Cardiac muscle cell (in vitro differentiated cells and primary cell): ENCODE measurements around the gene ATRIP. TPM values are rescaled to one million over a fixed set of nuclear protein-coding genes. Genes with fewer than 3 reads are reported as not detected.
A peak's percentile ranks its signal among the peaks of the same experiment; 100 is the strongest.
"Not testable (repeated sequence)": the region's sequence is repeated elsewhere in the genome, so short reads cannot be mapped to it uniquely, and the experiment has no call there.

Experiments used
- DNase-seq, 2 donors: peaks; one replicate each; pipeline versions ENCODE4 v3.0.0 to v3.0.0-alpha.2; 2010 to 2017; ENCODE audit warnings: low read depth in 1 of 2, low spot score in 1 of 2
- H3K27ac ChIP-seq: fragments of 200-600 bp; sonication (generic); 2 replicates; pipeline ENCODE4 v1.5.1; 2016
- H3K27me3 ChIP-seq: fragments of 200-600 bp; sonication (generic); 2 replicates; pipeline ENCODE4 v1.6.0; 2016; ENCODE audit warnings: control low read depth
- H3K36me3 ChIP-seq: fragments of 200-600 bp; sonication (generic); 2 replicates; pipeline ENCODE4 v1.5.1; 2016; ENCODE audit warnings: control low read depth
- H3K4me1 ChIP-seq: fragments of 200-600 bp; sonication (generic); 2 replicates; pipeline ENCODE4 v1.8.1; 2017; ENCODE audit warnings: low read depth, mild to moderate bottlenecking, mixed run types
- H3K4me3 ChIP-seq: fragments of 200-600 bp; sonication (generic); 2 replicates; pipeline ENCODE4 v1.5.1; 2016; ENCODE audit warnings: mild to moderate bottlenecking
- H3K9me3 ChIP-seq: fragments of 200-600 bp; sonication (generic); 2 replicates; pipeline ENCODE4 v1.5.1; 2017; ENCODE audit warnings: low read depth, mild to moderate bottlenecking, control low read depth
- CTCF ChIP-seq: IDR thresholded peaks from 2 replicates; pipeline ENCODE4 v1.5.1; 2012; ENCODE audit warnings: low read depth, mild to moderate bottlenecking, low read length
- polyA plus RNA-seq: library from polyadenylated mRNA; unstranded; fragments of >200 nt; fragmentation: Nextera tagmentation; extraction: Ambion mirVana; gene quantifications from 2 replicates; pipeline ENCODE4 v1.2.1, GENCODE V29; 2016
- total RNA-seq: library from RNA; depleted of rRNA; stranded (reverse); fragments of >200 nt; gene quantifications from 2 replicates; pipeline ENCODE4 v1.2.3, GENCODE V29; 2016

The ATRIP gene
- total and polyA plus RNA-seq, 2 experiments from 2014 or later: 6.4 to 8.7 TPM

- Histone ChIP-seq H3K4me1 (peaks cover 21% of the 10 kb centered on the region), H3K9me3 (no peaks in the 10 kb centered on the region), H3K36me3 (no peaks in the 10 kb centered on the region), H3K27me3 (no peaks in the 10 kb centered on the region), H3K27ac (peak overlapping the region; percentile 82), H3K4me3 (peak overlapping the region; percentile 29)
- no peak for DNase-seq
- no peak for TF ChIP-seq CTCF
Observed at GRCh38 chr3:48472673-48472922, 26.1 kb downstream of the ATRIP start.

GRCh38 chr3:48472923-48473616 is 26.5 kb downstream of the ATRIP start:
- Histone ChIP-seq H3K9me3 (no peaks in the 10 kb centered on the region), H3K4me3 (peak overlapping the region; percentile 29), H3K4me1 (peaks cover 21% of the 10 kb centered on the region), H3K27ac (peak overlapping the region; percentile 82), H3K27me3 (no peaks in the 10 kb centered on the region), H3K36me3 (no peaks in the 10 kb centered on the region)
- peak; percentile 83 to 94 for DNase-seq
- TF ChIP-seq CTCF: peak; percentile 40

- Histone ChIP-seq H3K4me3 (no peak overlapping the region), H3K36me3 (no peaks in the 10 kb centered on the region), H3K27me3 (no peaks in the 10 kb centered on the region), H3K9me3 (no peaks in the 10 kb centered on the region), H3K4me1 (peaks cover 21% of the 10 kb centered on the region), H3K27ac (peak overlapping the region; percentile 82)
- TF ChIP-seq CTCF: no peak
- DNase-seq: no peak
Observed at GRCh38 chr3:48473617-48473952, 27.0 kb downstream of the ATRIP start.

- H3K27me3 ChIP-seq, H3K4me3 ChIP-seq, H3K27ac ChIP-seq, DNase-seq, H3K36me3 ChIP-seq, H3K9me3 ChIP-seq: not testable (repeated sequence)
- H3K4me1 ChIP-seq: peaks cover 21% of the 10 kb centered on the region
Observed at GRCh38 chr3:48474031-48474430, 27.5 kb downstream of the ATRIP start.

- H3K9me3 ChIP-seq: no peaks in the 10 kb centered on the region
- no peaks in the 10 kb centered on the region for H3K27me3 ChIP-seq
- no peak overlapping the region for H3K27ac ChIP-seq
- no peak for TF ChIP-seq CTCF
- peaks cover 21% of the 10 kb centered on the region for H3K4me1 ChIP-seq
- no peak overlapping the region for H3K4me3 ChIP-seq
- no peak for DNase-seq
- no peaks in the 10 kb centered on the region for H3K36me3 ChIP-seq
Observed at GRCh38 chr3:48474619-48475018, 28.1 kb downstream of the ATRIP start.

- Histone ChIP-seq H3K36me3 (no peaks in the 10 kb centered on the region), H3K4me1 (peaks cover 21% of the 10 kb centered on the region), H3K4me3 (no peak overlapping the region), H3K27me3 (no peaks in the 10 kb centered on the region), H3K9me3 (no peaks in the 10 kb centered on the region), H3K27ac (no peak overlapping the region)
- DNase-seq: no peak
- TF ChIP-seq CTCF: no peak
Observed at GRCh38 chr3:48475188-48475587, 28.7 kb downstream of the ATRIP start.
